ENCODE measurements around the gene PABPN1L.

- no peak for TF ChIP-seq CTCF (IDR thresholded peaks at IDR 0.05)
- no peak for TF ChIP-seq POLR2A (IDR thresholded peaks at IDR 0.05)
Measured at GRCh38 chr16:88862968-88863367, 3.5 kb downstream of the PABPN1L start.
